Endothelial cell of umbilical vein (primary cell): ENCODE measurements around the gene ARL13A. TPM values are rescaled to one million over a fixed set of nuclear protein-coding genes. Genes with fewer than 3 reads are reported as not detected.

Source experiments
- Bru-seq: library from RNA; stranded (reverse); fragments of 400-500 nt; gene quantifications from one replicate; lab custom pipeline; 2021; lab: Mats Ljungman, UMichigan
- BruChase-seq, 2 experiments: library from RNA; stranded (reverse); fragments of 400-500 nt; gene quantifications; one replicate each; lab custom pipeline; 2021; lab: Mats Ljungman, UMichigan
- BruUV-seq: library from RNA; stranded (reverse); fragments of 400-500 nt; replicated peaks from 2 replicates; lab custom pipeline; 2021; lab: Mats Ljungman, UMichigan
- CTCF ChIA-PET: fragments of 300-600, 350-600 bp; sonication (Branson Sonifier 250); formaldehyde crosslinking; loops from one replicate; lab custom pipeline; 2021; ENCODE audit warnings: antibody characterized with exemption, inconsistent platforms; lab: Charles Lee
- POLR2A ChIA-PET: fragments of 300-600, 350-600 bp; sonication (Branson Sonifier 250); formaldehyde crosslinking; loops from one replicate; lab custom pipeline; 2021; ENCODE audit warnings: antibody characterized with exemption, inconsistent platforms; lab: Charles Lee
- DNase-seq: peaks from one replicate; pipeline ENCODE4 v3.0.0-alpha.2; 2011; ENCODE audit warnings: low read depth, low spot score
- FAIRE-seq: peaks from 2 replicates; lab custom pipeline; 2011; peaks lifted over from hg19 to GRCh38; lab: Jason Lieb, UNC
- H2AFZ ChIP-seq: 2 replicates; pipeline ENCODE4 v1.6.0; 2012; ENCODE audit warnings: low read depth, low read length, control low read depth, inconsistent platforms
- H3K27ac ChIP-seq: 2 replicates; pipeline ENCODE4 v1.5.1; 2011; ENCODE audit warnings: low read depth, mild to moderate bottlenecking, control low read depth, low read length, moderate library complexity; ENCODE audit not compliant: insufficient read depth
- H3K27me3 ChIP-seq, 2 experiments: 2 replicates each; pipeline versions ENCODE4 v1.6.0 to v1.6.1; 2011; ENCODE audit warnings: low read length in 2 of 2, mixed read lengths in 1 of 2; ENCODE audit not compliant: control insufficient read depth in 2 of 2, insufficient read depth in 2 of 2
- H3K36me3 ChIP-seq, 2 experiments: 2 replicates in 1 of 2; 3 replicates in 1 of 2; pipeline ENCODE4 v1.5.1; 2011; ENCODE audit warnings: low read length in 2 of 2, mild to moderate bottlenecking in 1 of 2, moderate library complexity in 1 of 2; ENCODE audit not compliant: control insufficient read depth in 2 of 2, insufficient read depth in 2 of 2; ENCODE audit errors: extremely low read depth in 1 of 2
- H3K4me1 ChIP-seq: 3 replicates; pipeline ENCODE4 v1.5.1; 2011; ENCODE audit warnings: mild to moderate bottlenecking, low read length; ENCODE audit not compliant: control insufficient read depth, insufficient read depth; ENCODE audit errors: extremely low read depth
- H3K4me2 ChIP-seq: 2 replicates; pipeline ENCODE4 v1.6.1; 2011; ENCODE audit warnings: low read length, control low read depth, mixed read lengths; ENCODE audit not compliant: insufficient read depth
- H3K4me3 ChIP-seq, 3 experiments: fragments of 200-600 bp in 1 of 3; sonication (generic), shearing (Covaris generic) in 1 of 3; replicated peaks in 1 of 3; 2 replicates each; pipeline ENCODE4 v1.5.1; 2011 to 2016; ENCODE audit warnings: control low read depth in 3 of 3, low read length in 3 of 3, mild to moderate bottlenecking in 2 of 3, inconsistent platforms in 1 of 3, low read depth in 1 of 3, moderate library complexity in 1 of 3; ENCODE audit not compliant: insufficient read depth in 1 of 3
- H3K79me2 ChIP-seq: 2 replicates; pipeline ENCODE4 v1.6.0; 2012; ENCODE audit warnings: low read length, inconsistent platforms; ENCODE audit not compliant: control insufficient read depth, insufficient read depth
- H3K9ac ChIP-seq: replicated peaks from 2 replicates; pipeline ENCODE3; 2011; ENCODE audit warnings: low read length, control low read depth; ENCODE audit not compliant: insufficient read depth; ENCODE audit errors: extremely low read depth
- H3K9me1 ChIP-seq: replicated peaks from 3 replicates; pipeline ENCODE4 v1.6.0; 2011; ENCODE audit warnings: mild to moderate bottlenecking, low read length; ENCODE audit not compliant: control insufficient read depth, insufficient read depth; ENCODE audit errors: extremely low read depth
- H3K9me3 ChIP-seq: replicated peaks from 2 replicates; pipeline ENCODE4 v1.5.1; 2012; ENCODE audit warnings: low read length, inconsistent platforms; ENCODE audit not compliant: control insufficient read depth, insufficient read depth
- H4K20me1 ChIP-seq: replicated peaks from 2 replicates; pipeline ENCODE3; 2011; ENCODE audit warnings: mild to moderate bottlenecking, low read length; ENCODE audit not compliant: control insufficient read depth, insufficient read depth; ENCODE audit errors: extremely low read depth
- EZH2 ChIP-seq: IDR thresholded peaks from 2 replicates; pipeline ENCODE4 v1.6.1; 2012; ENCODE audit warnings: borderline replicate concordance, low read depth, mild to moderate bottlenecking, moderate library complexity, low read length, inconsistent platforms; ENCODE audit not compliant: severe bottlenecking
- FOS ChIP-seq: IDR thresholded peaks from 2 replicates; pipeline ENCODE4 v1.6.1; 2011; ENCODE audit warnings: mild to moderate bottlenecking, low read length, moderate library complexity, borderline replicate concordance; ENCODE audit not compliant: insufficient read depth
- GATA2 ChIP-seq: IDR thresholded peaks from 2 replicates; pipeline ENCODE4 v1.7.0; 2011; ENCODE audit warnings: low read depth, mild to moderate bottlenecking, moderate library complexity, mixed read lengths, low read length; ENCODE audit not compliant: insufficient read length, insufficient read depth
- JUN ChIP-seq: IDR thresholded peaks from 2 replicates; pipeline ENCODE4 v1.6.1; 2011; ENCODE audit warnings: borderline replicate concordance, low read depth; ENCODE audit not compliant: insufficient read length, insufficient read depth
- MYC ChIP-seq: IDR thresholded peaks from one replicate; pipeline ENCODE4 v1.6.1; 2011; ENCODE audit warnings: mild to moderate bottlenecking, low read depth, low read length
- POLR2A ChIP-seq: IDR thresholded peaks from 2 replicates; pipeline ENCODE4 v1.6.1; 2012; ENCODE audit warnings: low read depth, mild to moderate bottlenecking, control low read depth, low read length
- POLR2AphosphoS5 ChIP-seq: IDR thresholded peaks from 2 replicates; pipeline ENCODE4 v1.6.1; 2012; ENCODE audit warnings: low read depth, mild to moderate bottlenecking, control low read depth, low read length, moderate library complexity; ENCODE audit not compliant: insufficient read depth
- dilution Hi-C: fragments of 300-500 bp; cut with MboI; formaldehyde crosslinking; loops from one replicate; pipeline ENCODE4 v1.15.0; 2019; ENCODE audit warnings: low sequenced_read_pairs; ENCODE audit not compliant: extremely low pct_ligation_motif_present
- intact Hi-C: fragments of 100-400 bp; cut with micrococcal nuclease; formaldehyde crosslinking; loops from one replicate; pipeline ENCODE4 v1.10.0; 2022
- long read RNA-seq: library from polyadenylated mRNA; stranded (forward); transcript quantifications from one replicate; pipeline ENCODE4 v2.0.0, GENCODE V29; 2021
- polyA minus RNA-seq, 3 experiments: library from RNA; depleted of rRNA, polyadenylated mRNA; stranded (reverse); fragments of >200 nt; gene quantifications; 1 replicate in 1 of 3; 2 replicates in 2 of 3; pipeline ENCODE4 v1.2.3, GENCODE V29; 2011
- polyA plus RNA-seq, 4 experiments: library from polyadenylated mRNA; depleted of rRNA in 3 of 4; stranded (reverse) in 3 of 4; unstranded in 1 of 4; fragments of >200 nt; gene quantifications; 2 replicates each; pipeline versions ENCODE4 v1.2.1 to v1.2.3, GENCODE V29; 2011 to 2012; ENCODE audit warnings: missing spikeins in 1 of 4
- total RNA-seq: library from RNA; stranded (reverse); gene quantifications from 2 replicates; pipeline ENCODE4 v1.2.3, GENCODE V29; 2021
- TF ChIP-seq, protein P1 (sequence below): IDR thresholded peaks from 2 replicates; pipeline ENCODE4 v1.6.1; 2011; ENCODE audit not compliant: insufficient read depth, insufficient read length
- TF ChIP-seq, protein P2 (sequence below), 2 donors: IDR thresholded peaks; 1 replicate in 1 of 2; 2 replicates in 1 of 2; pipeline ENCODE4 v1.5.1; 2011; ENCODE audit warnings: low read length in 2 of 2, mild to moderate bottlenecking in 2 of 2, moderate library complexity in 2 of 2, control low read depth in 1 of 2, inconsistent platforms in 1 of 2, low read depth in 1 of 2; ENCODE audit not compliant: insufficient read depth in 1 of 2; ENCODE audit errors: extremely low read depth in 1 of 2

Gene ARL13A
- total RNA-seq (not detected in 2 replicates), polyA plus RNA-seq (not detected in 2 replicates), polyA minus RNA-seq (not detected in 2 replicates), Bru-seq, nascent RNA (percentile 16 among the genes with signal in this experiment), BruChase-seq, experiment 1, labeled RNA remaining after a 6-hour chase (not detected), BruChase-seq, experiment 2, labeled RNA remaining after a 2-hour chase (percentile 10 among the genes with signal in this experiment)
- not detected in 2 replicates for polyA plus RNA-seq (2011; cell fraction: cytosol; rRNA removed)
- polyA plus RNA-seq (2011; cell fraction: nucleus; rRNA removed), result not detected in 2 replicates
- polyA plus RNA-seq (2012), result 0.15 and 0.18 TPM in 2 replicates
- not detected for polyA minus RNA-seq (2011; cell fraction: cytosol; rRNA and poly(A)+ RNA removed)
- polyA minus RNA-seq (2011; cell fraction: nucleus; rRNA and poly(A)+ RNA removed), result not detected in 2 replicates
- long read RNA-seq, result 0 reads

DNA sequence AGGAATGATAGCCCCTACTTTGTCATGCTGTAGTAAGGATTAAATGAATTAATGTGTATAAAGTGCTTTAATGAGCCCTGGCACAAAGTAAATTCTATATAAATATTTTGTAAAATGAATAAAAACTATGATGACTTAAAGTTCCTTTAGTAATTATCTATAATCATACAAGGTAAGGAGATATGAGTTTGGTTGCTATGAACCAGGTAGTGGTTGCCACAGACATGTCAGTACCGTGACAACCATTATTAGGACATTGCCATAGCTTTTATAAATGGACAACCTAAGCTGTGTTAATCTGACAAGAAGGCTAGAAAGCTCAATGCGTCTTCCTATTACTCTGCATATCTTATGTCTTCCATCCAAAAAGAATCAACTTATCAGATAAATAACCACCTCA lies at the start of gene ARL13A:
TSS of gene ARL13A (plus strand) at position 301 of the 400 bp plus-strand sequence. CDS start 3,982 bp downstream, outside the sequence.
- H4K20me1 ChIP-seq, result no peaks in the 10 kb centered on the region
- no peak within 1 kb of the TSS for H3K9ac ChIP-seq
- no peak within 1 kb of the TSS for H3K27ac ChIP-seq
- no peaks in the 10 kb centered on the region for H3K36me3 ChIP-seq
- no peak within 1 kb of the TSS for H3K4me3 ChIP-seq
- H3K4me2 ChIP-seq, result no peak within 1 kb of the TSS
- H2AFZ ChIP-seq, result no peak within 1 kb of the TSS
- no TSS peak for BruUV-seq
- no peaks in the 10 kb centered on the region for H3K27me3 ChIP-seq
- peaks cover 6% of the 10 kb centered on the region for H3K4me1 ChIP-seq
- no peaks in the 10 kb centered on the region for H3K79me2 ChIP-seq
- H3K9me3 ChIP-seq, result no peaks in the 10 kb centered on the region
- TF ChIP-seq MYC, result no peak
- no peak for TF ChIP-seq POLR2AphosphoS5
- TF ChIP-seq POLR2A, result no peak
- no peak for TF ChIP-seq FOS
- TF ChIP-seq EZH2, result no peak
- TF ChIP-seq, protein P1, sequence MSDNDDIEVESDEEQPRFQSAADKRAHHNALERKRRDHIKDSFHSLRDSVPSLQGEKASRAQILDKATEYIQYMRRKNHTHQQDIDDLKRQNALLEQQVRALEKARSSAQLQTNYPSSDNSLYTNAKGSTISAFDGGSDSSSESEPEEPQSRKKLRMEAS, result no peak
- TF ChIP-seq JUN, result no peak
- TF ChIP-seq GATA2, result no peak
- TF ChIP-seq, protein P2, sequence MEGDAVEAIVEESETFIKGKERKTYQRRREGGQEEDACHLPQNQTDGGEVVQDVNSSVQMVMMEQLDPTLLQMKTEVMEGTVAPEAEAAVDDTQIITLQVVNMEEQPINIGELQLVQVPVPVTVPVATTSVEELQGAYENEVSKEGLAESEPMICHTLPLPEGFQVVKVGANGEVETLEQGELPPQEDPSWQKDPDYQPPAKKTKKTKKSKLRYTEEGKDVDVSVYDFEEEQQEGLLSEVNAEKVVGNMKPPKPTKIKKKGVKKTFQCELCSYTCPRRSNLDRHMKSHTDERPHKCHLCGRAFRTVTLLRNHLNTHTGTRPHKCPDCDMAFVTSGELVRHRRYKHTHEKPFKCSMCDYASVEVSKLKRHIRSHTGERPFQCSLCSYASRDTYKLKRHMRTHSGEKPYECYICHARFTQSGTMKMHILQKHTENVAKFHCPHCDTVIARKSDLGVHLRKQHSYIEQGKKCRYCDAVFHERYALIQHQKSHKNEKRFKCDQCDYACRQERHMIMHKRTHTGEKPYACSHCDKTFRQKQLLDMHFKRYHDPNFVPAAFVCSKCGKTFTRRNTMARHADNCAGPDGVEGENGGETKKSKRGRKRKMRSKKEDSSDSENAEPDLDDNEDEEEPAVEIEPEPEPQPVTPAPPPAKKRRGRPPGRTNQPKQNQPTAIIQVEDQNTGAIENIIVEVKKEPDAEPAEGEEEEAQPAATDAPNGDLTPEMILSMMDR (IDR thresholded peaks at IDR 0.05; ENCODE audit: extremely low read depth in 1 of 2, insufficient read depth in 1 of 2, low read depth in 1 of 2, low read length in 2 of 2), result no peak
- ChIA-PET CTCF (no interaction called here), POLR2A (no interaction called here)
- no peaks in the 10 kb centered on the region for H3K9me1 ChIP-seq
- intact Hi-C loops, result no loop called here
- FAIRE-seq, result no peak
- no peak for DNase-seq
- dilution Hi-C loops, result no loop called here
